GM19452 (cell line): ENCODE results near the gene CFAP20DC.
"Not testable (repeated sequence)": the region's sequence is repeated elsewhere in the genome, so short reads cannot be mapped to it uniquely, and the experiment has no call there.

Source experiments
- ATAC-seq: cut with Tn5 transposase; IDR thresholded peaks from one replicate; pipeline ENCODE4 v1.9.1; 2021; ENCODE audit not compliant: unreplicated experiment

Gene CFAP20DC

GRCh38 chr3:58967866-58968265 is 82.0 kb downstream of the CFAP20DC start:
- not testable (repeated sequence) for ATAC-seq

- ATAC-seq: no peak
These were observed 84.0 kb downstream of the CFAP20DC start for GRCh38 chr3:58965865-58966264.

- ATAC-seq: no peak
These were observed 85.8 kb downstream of the CFAP20DC start for GRCh38 chr3:58963928-58964503.

GRCh38 chr3:58962816-58963215 is 87.0 kb downstream of the CFAP20DC start:
- ATAC-seq: no peak

GRCh38 chr3:58962040-58962651 is 87.7 kb downstream of the CFAP20DC start:
- ATAC-seq: no peak

GRCh38 chr3:58955308-58955707 is 94.5 kb downstream of the CFAP20DC start:
- ATAC-seq: no peak

GRCh38 chr3:58953288-58953687 is 96.5 kb downstream of the CFAP20DC start:
- ATAC-seq: no peak

GRCh38 chr3:58952128-58952917 is 97.5 kb downstream of the CFAP20DC start:
- ATAC-seq: peak; percentile 80

GRCh38 chr3:58948018-58948417 is 101.8 kb downstream of the CFAP20DC start:
- ATAC-seq: no peak

- no peak for ATAC-seq
These were observed 103.0 kb downstream of the CFAP20DC start for GRCh38 chr3:58946875-58947274.

GRCh38 chr3:58938057-58938456 is 111.8 kb downstream of the CFAP20DC start:
- no peak for ATAC-seq

GRCh38 chr3:58924578-58924977 is 125.2 kb downstream of the CFAP20DC start:
- no peak for ATAC-seq

GRCh38 chr3:58900386-58900785 is 149.4 kb downstream of the CFAP20DC start:
- no peak for ATAC-seq

- peak; percentile 15 for ATAC-seq
These were observed 149.9 kb downstream of the CFAP20DC start for GRCh38 chr3:58899953-58900298.

- peak; percentile 81 for ATAC-seq
These were observed 150.5 kb downstream of the CFAP20DC start for GRCh38 chr3:58899159-58899952.

GRCh38 chr3:58898513-58898912 is 151.3 kb downstream of the CFAP20DC start:
- no peak for ATAC-seq

GRCh38 chr3:58897646-58898045 is 152.2 kb downstream of the CFAP20DC start:
- ATAC-seq: no peak

GRCh38 chr3:58895678-58896077 is 154.1 kb downstream of the CFAP20DC start:
- not testable (repeated sequence) for ATAC-seq

- ATAC-seq: not testable (repeated sequence)
These were observed 157.3 kb downstream of the CFAP20DC start for GRCh38 chr3:58892526-58892925.

GRCh38 chr3:58888087-58888486 is 161.7 kb downstream of the CFAP20DC start:
- no peak for ATAC-seq

- no peak for ATAC-seq
These were observed 165.4 kb downstream of the CFAP20DC start for GRCh38 chr3:58884453-58884852.
